Measurements from ENCODE around the gene SNX9.

Gene SNX9

DNA sequence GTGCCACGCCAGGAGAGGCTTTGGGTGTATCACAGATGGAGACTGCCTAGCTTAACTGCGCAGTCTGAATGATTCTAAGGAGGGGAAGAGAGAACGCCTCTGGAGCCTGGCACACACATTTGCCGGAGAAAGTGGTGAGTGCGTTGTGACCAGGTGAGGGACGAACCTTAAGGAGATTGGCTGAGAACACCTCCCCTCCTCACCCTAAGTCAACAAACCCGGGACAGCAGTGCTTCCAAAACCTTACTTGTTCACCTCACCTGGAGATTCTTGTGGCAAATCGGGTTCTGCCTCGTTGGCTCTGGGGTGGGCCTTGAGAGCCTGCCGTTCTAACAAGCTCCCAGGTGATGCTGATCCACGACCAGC, 168.0 kb downstream of the SNX9 start:
- Histone ChIP-seq H2AFZ (ENCODE audit: low read length) (no peak overlapping the region), H3K36me3 (ENCODE audit: insufficient read depth, low read length) (no peaks in the 10 kb centered on the region), H3K4me1 (ENCODE audit: insufficient read depth, low read length, severe bottlenecking) (peaks cover 3% of the 10 kb centered on the region), H3K27ac (ENCODE audit: low read depth, low read length, poor library complexity, severe bottlenecking) (no peak overlapping the region), H3F3A (ENCODE audit: insufficient read depth, low read length) (no peaks in the 10 kb centered on the region), H3K9me2 (ENCODE audit: low read depth, low read length) (no peaks in the 10 kb centered on the region), H4K20me1 (ENCODE audit: insufficient read depth, low read length) (no peaks in the 10 kb centered on the region), H3K4me2 (ENCODE audit: low read length) (no peak overlapping the region), H3K79me2 (ENCODE audit: insufficient read depth, low read length) (no peaks in the 10 kb centered on the region), H3K9ac (ENCODE audit: low read length) (no peak overlapping the region), H3K27me3 (ENCODE audit: insufficient read depth, low read length) (no peaks in the 10 kb centered on the region), H3K9me3 (ENCODE audit: low read length) (no peaks in the 10 kb centered on the region), H3K4me3 (ENCODE audit: low read depth, low read length, poor library complexity, severe bottlenecking) (no peak overlapping the region)
- TF ChIP-seq EZH2 (IDR thresholded peaks at IDR 0.05; ENCODE audit: borderline replicate concordance, low read length), result no peak
- TF ChIP-seq, protein P1, sequence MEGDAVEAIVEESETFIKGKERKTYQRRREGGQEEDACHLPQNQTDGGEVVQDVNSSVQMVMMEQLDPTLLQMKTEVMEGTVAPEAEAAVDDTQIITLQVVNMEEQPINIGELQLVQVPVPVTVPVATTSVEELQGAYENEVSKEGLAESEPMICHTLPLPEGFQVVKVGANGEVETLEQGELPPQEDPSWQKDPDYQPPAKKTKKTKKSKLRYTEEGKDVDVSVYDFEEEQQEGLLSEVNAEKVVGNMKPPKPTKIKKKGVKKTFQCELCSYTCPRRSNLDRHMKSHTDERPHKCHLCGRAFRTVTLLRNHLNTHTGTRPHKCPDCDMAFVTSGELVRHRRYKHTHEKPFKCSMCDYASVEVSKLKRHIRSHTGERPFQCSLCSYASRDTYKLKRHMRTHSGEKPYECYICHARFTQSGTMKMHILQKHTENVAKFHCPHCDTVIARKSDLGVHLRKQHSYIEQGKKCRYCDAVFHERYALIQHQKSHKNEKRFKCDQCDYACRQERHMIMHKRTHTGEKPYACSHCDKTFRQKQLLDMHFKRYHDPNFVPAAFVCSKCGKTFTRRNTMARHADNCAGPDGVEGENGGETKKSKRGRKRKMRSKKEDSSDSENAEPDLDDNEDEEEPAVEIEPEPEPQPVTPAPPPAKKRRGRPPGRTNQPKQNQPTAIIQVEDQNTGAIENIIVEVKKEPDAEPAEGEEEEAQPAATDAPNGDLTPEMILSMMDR (IDR thresholded peaks at IDR 0.05; ENCODE audit: low read length), result no peak

DNA sequence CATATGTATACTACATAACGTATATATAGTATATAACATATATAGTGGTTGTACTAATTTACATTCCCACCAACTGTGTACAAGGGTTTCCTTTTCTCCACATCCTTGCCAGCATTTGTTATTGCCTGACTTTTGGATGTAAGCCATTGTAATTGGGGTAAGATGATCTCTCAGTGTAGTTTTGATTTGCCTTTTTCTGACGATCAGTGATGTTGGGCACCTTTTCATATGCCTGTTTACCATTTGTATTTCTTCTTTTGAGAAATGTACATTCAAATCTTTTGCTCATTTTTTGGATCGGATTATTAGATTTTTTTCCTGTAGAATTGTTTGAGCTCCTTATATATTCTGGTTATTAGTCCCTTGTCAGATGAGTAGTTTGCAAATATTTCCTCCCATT, 170.0 kb downstream of the SNX9 start:
- Histone ChIP-seq H3K9me2 (ENCODE audit: low read depth, low read length) (no peaks in the 10 kb centered on the region), H3K4me2 (ENCODE audit: low read length) (no peak overlapping the region), H3K27me3 (ENCODE audit: insufficient read depth, low read length) (no peaks in the 10 kb centered on the region), H4K20me1 (ENCODE audit: insufficient read depth, low read length) (no peaks in the 10 kb centered on the region), H3K27ac (ENCODE audit: low read depth, low read length, poor library complexity, severe bottlenecking) (no peak overlapping the region), H3K4me3 (ENCODE audit: low read depth, low read length, poor library complexity, severe bottlenecking) (no peak overlapping the region), H3K4me1 (ENCODE audit: insufficient read depth, low read length, severe bottlenecking) (peaks cover 3% of the 10 kb centered on the region), H3K9ac (ENCODE audit: low read length) (no peak overlapping the region), H3F3A (ENCODE audit: insufficient read depth, low read length) (no peaks in the 10 kb centered on the region), H3K36me3 (ENCODE audit: insufficient read depth, low read length) (no peaks in the 10 kb centered on the region), H3K79me2 (ENCODE audit: insufficient read depth, low read length) (no peaks in the 10 kb centered on the region), H2AFZ (ENCODE audit: low read length) (no peak overlapping the region), H3K9me3 (ENCODE audit: low read length) (no peaks in the 10 kb centered on the region)
- TF ChIP-seq, protein P1 (IDR thresholded peaks at IDR 0.05; ENCODE audit: low read length), result no peak
- TF ChIP-seq EZH2 (IDR thresholded peaks at IDR 0.05; ENCODE audit: borderline replicate concordance, low read length), result no peak

GRCh38 chr6:157994125-157994795, 171.2 kb downstream of the SNX9 start:
- H3K4me1 ChIP-seq (ENCODE audit: insufficient read depth, low read length, severe bottlenecking), result peaks cover 3% of the 10 kb centered on the region
- no peak overlapping the region for H3K27ac ChIP-seq (ENCODE audit: low read depth, low read length, poor library complexity, severe bottlenecking)
- H3K36me3 ChIP-seq (ENCODE audit: insufficient read depth, low read length), result no peaks in the 10 kb centered on the region
- no peak overlapping the region for H3K4me3 ChIP-seq (ENCODE audit: low read depth, low read length, poor library complexity, severe bottlenecking)
- H3K9me3 ChIP-seq (ENCODE audit: low read length), result no peaks in the 10 kb centered on the region
- no peaks in the 10 kb centered on the region for H4K20me1 ChIP-seq (ENCODE audit: insufficient read depth, low read length)
- TF ChIP-seq, protein P1 (IDR thresholded peaks at IDR 0.05; ENCODE audit: low read length), result no peak
- no peak for TF ChIP-seq EZH2 (IDR thresholded peaks at IDR 0.05; ENCODE audit: borderline replicate concordance, low read length)
- H3F3A ChIP-seq (ENCODE audit: insufficient read depth, low read length), result no peaks in the 10 kb centered on the region
- H3K79me2 ChIP-seq (ENCODE audit: insufficient read depth, low read length), result no peaks in the 10 kb centered on the region
- no peaks in the 10 kb centered on the region for H3K9me2 ChIP-seq (ENCODE audit: low read depth, low read length)
- H3K9ac ChIP-seq (ENCODE audit: low read length), result no peak overlapping the region
- no peaks in the 10 kb centered on the region for H3K27me3 ChIP-seq (ENCODE audit: insufficient read depth, low read length)
- no peak overlapping the region for H3K4me2 ChIP-seq (ENCODE audit: low read length)
- no peak overlapping the region for H2AFZ ChIP-seq (ENCODE audit: low read length)
